Renal cortical epithelial cell (primary cell): ENCODE data around the gene ZNF425. TPM values are rescaled to one million over a fixed set of nuclear protein-coding genes. Genes with fewer than 3 reads are reported as not detected.
"Not testable (repeated sequence)": the region's sequence is repeated elsewhere in the genome, so short reads cannot be mapped to it uniquely, and the experiment has no call there.

ENCODE experiments used
- DNase-seq: peaks from one replicate; pipeline ENCODE4 v3.0.0-alpha.2; 2011; ENCODE audit warnings: low read depth
- total RNA-seq: library from RNA; depleted of rRNA; stranded (reverse); fragments of >200 nt; gene quantifications from 2 replicates; pipeline ENCODE4 v1.2.3, GENCODE V29; 2014

The ZNF425 gene
- total RNA-seq, 1 donor from 2014 or later, result 9.2 TPM

DNA sequence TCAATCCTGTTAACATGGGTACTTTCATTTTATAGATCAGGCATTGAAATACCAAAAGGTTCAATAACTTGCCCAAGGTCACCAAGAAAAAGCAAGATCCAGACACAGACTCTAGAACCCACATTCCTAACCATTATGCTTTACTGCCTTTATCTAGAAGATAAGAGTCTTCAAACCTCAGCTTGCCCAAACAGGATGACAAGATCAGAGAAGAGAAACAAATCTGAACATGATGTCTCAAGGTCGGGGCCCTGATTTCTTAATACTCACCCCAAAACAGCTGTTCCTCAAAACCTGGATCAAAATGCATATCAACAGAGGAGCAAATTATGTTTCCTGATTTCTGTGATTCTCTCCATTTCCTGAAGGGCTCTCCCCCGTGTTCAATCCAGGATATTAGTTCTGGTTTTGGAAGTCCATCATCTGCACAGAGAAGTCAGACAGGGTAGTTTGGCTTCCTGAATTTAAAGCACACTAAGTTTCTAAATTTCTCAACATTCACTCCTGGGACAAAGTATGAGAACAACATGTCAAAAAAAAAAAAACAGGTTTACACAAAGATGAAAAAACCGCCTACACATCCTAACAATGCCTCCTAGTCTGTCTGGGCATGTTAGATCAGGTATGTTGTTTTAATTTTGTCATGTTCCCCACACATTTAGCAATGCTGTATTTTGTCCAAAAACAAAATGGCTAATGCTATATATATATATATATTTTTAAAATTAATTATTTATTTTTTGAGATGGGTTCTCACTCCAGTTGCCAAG lies 51.8 kb downstream of the ZNF425 start:
- no peak for DNase-seq

DNA sequence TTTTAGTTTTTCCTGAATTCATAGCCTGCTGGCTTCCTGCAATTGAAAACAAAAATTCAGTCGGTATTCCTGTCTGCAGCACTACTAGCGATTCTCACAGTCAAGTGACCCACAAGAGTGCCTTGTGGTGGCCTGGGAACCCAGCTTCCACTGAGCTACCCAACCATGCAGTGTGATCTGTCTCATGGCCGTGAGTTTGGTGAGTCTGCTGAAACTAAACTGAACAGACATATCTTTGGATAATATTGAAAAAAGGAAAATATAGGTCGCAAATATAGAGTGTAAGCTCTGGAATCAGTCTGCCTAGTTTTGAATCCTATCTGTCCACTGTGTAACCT lies 53.7 kb downstream of the ZNF425 start:
- no peak for DNase-seq

DNA sequence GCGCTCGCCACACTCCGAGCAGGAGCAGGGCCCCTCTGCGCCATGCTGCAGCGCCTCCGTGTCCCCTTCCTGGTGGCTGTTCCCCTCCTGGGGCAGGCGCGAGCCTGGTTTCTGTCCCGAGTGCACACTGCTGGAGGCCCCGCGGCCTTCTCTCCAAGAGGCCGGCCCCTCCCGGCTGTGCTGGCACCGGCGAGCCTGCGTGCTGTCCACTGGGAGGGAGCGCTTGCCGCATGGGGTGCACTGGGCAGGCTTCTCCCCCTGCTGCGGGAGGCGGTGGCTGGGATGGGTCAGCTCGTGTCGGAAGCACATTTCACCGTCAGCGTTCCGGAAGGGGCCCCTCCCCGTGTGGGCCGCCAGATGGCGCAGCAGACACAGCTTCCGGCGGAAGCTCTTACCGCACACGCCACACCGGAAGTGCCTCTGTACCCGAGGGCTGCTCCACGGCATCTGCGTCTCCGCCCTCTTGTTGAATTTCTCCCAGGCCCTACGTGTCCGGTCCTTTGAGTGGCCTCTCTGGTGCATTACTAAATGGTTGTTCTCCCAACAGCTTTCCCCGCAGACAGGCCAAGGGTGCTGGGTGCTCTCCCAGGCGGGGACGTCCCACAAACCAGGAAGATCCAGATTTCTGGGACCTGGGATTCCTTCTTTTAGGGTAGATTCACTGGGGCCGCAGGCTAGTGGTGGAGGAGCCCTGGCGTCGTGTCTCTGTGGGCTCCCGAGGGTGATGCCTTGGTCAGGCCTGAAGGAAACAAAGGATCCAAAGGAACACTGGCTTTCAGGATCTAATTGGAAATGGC lies 54.3 kb downstream of the ZNF425 start:
- no peak for DNase-seq

DNA sequence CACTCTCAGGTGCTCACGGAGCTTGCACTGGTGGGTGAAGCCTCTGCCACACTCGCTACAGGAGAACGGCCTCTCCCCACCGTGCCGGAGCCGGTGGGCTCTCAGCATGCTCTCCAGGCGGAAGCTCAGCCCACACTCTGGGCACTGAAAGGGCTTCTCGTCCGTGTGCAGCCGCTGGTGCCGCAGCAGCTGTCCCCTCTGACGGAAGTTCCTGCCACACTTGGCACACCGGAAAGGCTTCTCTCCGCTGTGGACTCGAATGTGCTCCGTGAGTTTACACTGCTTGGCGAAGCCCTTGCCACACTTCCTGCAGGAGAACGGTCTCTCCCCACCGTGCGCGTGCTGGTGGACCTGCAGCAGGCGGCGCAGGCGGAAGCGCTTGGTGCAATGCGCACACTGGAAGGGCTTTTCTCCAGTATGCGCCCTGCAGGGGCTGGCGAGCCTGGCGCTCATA lies 54.9 kb downstream of the ZNF425 start:
- no peak for DNase-seq

DNA sequence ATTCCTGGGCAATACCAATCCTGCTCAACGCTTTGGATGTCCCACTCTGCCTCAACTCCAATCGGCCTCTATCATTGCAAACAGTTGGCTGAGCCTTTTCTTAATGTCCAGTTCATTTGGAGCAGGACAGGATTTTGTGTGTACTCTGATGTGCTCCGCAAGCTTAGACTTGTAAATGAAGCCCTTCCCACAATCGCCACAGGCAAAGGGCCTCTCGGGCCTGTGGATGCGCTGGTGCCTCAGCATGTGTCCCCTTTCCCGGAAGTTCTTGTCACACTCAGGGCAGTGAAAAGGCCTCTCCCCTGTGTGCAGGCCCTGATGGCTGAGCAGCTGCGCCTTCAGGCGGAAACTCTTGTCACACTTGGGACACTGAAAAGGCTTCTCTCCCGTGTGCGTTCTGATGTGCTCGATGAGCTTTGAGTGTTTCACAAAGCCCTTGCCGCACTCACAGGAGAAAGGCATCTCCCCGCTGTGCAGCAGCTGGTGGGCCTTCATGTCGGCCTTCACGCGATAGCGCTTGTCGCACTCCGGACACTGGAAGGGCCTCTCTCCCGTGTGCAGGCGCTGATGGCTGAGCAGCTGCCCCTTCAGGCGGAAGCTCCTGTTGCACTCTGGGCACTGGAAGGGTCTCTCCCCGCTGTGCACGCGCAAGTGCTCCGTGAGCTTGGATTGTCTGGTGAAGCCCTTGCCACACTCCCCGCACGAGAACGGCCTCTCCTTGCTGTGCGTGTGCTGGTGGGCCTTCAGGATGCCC lies 55.6 kb downstream of the ZNF425 start:
- no peak for DNase-seq

DNA sequence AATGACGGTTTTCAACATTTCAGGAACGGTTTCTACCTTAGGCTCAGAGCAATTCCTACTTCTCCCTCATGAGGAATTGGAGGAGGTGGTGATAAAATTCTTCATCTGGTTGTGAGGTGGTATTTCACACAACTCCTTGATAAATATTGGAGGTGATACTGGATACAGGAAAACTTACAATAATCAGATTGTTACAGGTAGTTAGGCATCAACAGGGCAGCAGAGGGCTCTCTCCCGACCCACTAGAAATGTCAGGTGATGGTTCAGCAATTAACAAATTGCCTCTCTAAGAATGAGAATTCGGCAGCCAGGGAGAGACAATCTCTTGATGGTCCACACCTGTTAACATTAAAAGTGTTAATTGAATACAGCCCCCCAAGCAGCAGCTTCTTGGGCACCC lies 58.3 kb downstream of the ZNF425 start:
- peak; percentile 5 for DNase-seq

DNA sequence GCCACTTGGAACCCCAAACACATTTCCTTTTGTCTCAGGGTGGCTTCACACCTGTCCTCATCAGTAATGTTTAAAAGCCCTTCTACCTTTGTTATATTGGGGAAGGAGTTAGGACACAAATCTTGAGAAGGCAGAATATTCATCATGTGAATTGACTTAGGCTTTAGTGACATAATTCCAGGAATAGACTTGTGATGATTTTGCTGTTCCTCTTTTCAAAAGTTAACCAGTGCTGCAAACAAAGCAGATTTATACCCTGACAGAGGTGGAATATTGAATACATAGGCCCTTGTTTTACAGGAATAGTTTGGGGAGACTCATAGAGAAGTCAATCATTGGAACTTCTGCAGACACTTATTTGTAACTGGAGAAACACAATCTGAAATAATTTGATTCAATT lies 62.6 kb downstream of the ZNF425 start:
- DNase-seq, result no peak

DNA sequence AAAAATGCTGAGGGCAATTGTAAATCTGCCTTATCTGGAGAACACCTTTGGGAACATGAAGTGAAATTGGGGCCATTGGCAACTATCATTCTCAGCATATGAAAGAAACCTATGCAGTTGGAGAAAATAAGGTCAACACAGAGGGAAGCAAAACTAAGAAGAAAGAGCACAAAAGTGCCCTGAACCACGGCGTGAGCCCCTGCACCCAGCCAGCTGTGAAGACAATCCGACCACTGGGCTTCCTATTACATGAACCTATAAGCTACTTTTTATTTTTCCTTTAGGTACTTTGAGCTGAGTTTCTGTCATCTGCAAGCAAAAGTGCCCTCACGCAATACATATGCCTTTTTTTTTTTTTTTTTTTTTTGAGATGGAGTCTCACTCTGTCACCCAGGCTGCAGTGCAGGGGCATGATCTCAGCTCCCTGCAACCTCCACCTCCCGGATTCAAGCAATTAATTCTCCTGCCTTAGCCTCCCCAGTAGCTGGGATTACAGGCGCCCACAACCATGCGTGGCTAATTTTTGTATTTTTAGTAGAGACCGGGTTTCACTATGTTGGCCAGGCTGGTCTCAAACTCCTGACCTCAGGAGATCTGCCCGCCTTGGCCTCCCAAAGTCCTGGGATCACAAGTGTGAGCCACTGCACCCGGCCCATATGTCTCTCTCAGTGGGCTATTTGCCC lies 63.8 kb downstream of the ZNF425 start:
- not testable (repeated sequence) for DNase-seq

DNA sequence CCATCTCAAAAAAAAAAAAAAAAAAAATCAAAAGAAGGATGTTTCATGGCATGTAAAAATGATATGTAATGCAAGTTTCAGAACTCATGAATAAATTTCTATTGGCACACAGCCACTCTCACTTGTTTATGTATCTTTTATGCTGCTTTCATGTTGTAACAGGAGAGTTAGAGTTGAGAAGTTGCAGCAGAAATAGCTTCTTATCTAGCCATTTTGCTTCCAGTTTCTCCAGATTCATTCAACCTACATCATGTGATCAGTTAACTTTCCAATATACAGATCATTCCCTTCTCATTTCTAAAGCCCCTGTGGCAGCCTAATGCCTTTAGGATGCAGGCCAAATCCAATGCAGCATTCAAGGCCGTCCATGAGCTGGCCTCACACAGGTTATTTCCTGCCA lies 66.0 kb downstream of the ZNF425 start:
- DNase-seq, result no peak

DNA sequence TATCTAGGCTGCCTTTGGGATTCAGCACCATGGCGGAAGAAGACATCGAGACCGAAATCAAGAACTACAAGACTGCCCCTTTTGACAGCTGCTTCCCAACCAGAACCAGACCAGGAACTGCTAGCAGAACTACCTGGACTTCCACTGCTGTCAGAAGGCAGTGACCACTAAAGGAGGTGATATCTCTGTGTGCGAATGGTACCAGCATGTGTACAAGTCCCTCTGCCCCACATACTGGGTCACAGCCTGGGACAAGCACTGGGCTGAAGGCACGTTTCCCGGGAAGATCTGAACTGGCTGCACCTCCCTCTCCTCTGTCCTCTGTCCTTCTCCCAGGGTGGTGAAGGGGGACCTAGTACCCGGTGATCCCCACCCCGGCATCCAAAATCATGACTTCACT lies 72.2 kb downstream of the ZNF425 start:
- DNase-seq, result no peak

DNA sequence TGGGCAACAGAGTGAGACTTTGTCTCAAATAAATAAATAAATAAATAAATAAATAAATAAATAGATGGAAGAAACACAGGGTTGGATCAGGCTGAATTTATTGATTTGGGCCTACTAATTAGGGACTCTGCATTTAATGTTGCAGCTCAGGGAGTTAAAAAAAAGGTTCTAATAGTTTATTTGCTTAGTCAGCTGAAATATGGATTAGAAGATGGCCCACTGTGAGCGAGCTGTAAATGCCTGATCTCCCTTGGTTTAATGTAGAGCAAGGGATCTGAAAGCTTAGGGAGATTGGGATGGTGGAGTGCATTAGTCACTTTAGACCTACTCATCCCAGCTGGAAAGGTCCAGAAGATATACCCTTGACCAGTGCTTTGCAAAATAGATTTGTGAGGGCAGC lies 72.7 kb downstream of the ZNF425 start:
- no peak for DNase-seq

Other genes with a start within 250 kb of the ZNF425 start
- 7.9 and 10.1 TPM in 2 replicates for gene EZH2, start 242.0 kb downstream of the ZNF425 start, total RNA-seq
- 254 and 463 TPM in 2 replicates for gene PDIA4, start 97.8 kb downstream of the ZNF425 start, total RNA-seq
- gene ZNF786, start 35.6 kb downstream of the ZNF425 start, total RNA-seq, result 6.4 and 14.9 TPM in 2 replicates
- 7.5 and 17.8 TPM in 2 replicates for gene ZNF398, start 21.1 kb upstream of the ZNF425 start, total RNA-seq
- 20.0 and 30.8 TPM in 2 replicates for gene ZNF282, start 69.2 kb upstream of the ZNF425 start, total RNA-seq
- gene ZNF212, start 113.3 kb upstream of the ZNF425 start, total RNA-seq, result 2.4 and 9.7 TPM in 2 replicates
- gene ZNF783, start 135.9 kb upstream of the ZNF425 start, total RNA-seq, result 8.0 and 10.8 TPM in 2 replicates